NCI-H1417 treated with DMSO at 0.1 percent for 48 hours (cell line): ENCODE measurements around the gene CEACAM16.
"Not testable (repeated sequence)": the region's sequence is repeated elsewhere in the genome, so short reads cannot be mapped to it uniquely, and the experiment has no call there.

ENCODE experiments used
- DNase-seq: peaks from one replicate; lab custom pipeline; 2025; lab: John Stamatoyannopoulos, UW

The CEACAM16 gene, protein sequence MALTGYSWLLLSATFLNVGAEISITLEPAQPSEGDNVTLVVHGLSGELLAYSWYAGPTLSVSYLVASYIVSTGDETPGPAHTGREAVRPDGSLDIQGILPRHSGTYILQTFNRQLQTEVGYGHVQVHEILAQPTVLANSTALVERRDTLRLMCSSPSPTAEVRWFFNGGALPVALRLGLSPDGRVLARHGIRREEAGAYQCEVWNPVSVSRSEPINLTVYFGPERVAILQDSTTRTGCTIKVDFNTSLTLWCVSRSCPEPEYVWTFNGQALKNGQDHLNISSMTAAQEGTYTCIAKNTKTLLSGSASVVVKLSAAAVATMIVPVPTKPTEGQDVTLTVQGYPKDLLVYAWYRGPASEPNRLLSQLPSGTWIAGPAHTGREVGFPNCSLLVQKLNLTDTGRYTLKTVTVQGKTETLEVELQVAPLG

DNA sequence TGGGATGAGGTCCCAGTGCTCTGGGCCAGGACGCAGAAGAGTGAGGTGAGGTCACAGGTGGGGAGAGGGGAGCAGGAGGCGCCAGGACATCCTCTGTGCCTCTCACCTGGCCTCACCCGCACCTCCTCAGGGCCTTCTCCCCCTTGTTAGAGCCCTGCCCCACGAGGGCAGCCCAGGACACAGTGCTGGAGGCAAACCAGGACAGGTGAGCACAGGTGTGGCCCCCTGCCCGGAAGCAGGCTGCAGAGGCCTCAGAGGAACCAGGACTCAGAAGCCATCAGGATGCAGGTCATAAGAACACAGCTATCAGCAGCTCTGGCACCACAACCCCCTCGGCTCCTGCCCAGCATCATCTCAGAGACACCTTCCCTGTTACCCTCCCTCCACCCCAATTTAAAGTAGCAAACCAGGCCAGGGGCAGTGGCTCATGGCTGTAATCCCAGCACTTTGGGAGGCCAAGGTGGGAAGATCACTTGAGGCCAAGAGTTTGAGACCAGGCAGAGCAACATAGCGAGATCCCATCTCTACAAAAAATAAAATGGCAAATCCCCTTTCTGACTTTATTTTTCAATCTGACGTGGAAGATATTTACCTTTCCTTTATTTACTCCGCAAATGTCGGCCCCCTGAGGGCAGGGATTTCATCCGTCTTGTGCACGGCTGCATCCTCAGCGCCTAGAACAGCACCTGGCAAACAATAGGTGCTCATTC, at the start of gene CEACAM16:
Gene CEACAM16 (plus strand): TSS at position 660 of the 710 bp plus-strand sequence. CDS start 2,306 bp downstream, outside the sequence.
- DNase-seq, result no peak

DNA sequence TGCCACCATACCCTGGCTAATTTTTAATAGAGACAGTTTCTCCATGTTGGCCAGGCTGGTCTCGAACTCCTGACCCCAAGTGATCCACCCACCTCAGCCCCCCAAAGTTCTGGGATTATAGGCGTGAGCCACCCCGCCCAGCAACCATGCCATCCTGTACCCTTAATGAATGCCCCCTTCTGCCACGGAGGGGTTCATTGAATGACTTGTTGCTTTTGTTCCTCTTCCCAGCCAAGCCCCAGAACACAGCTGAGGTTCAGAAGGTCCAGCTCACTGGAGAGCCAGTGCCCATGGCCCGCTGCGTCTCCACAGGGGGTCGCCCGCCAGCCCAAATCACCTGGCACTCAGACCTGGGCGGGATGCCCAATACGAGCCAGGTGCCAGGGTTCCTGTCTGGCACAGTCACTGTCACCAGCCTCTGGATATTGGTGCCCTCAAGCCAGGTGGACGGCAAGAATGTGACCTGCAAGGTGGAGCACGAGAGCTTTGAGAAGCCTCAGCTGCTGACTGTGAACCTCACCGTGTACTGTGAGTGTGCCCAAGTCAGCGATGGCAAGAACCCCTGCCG, 49.3 kb upstream of the CEACAM16 start:
- DNase-seq, result no peak

- no peak for DNase-seq
Measured at GRCh38 chr19:44653343-44653742, 45.6 kb upstream of the CEACAM16 start.

DNA sequence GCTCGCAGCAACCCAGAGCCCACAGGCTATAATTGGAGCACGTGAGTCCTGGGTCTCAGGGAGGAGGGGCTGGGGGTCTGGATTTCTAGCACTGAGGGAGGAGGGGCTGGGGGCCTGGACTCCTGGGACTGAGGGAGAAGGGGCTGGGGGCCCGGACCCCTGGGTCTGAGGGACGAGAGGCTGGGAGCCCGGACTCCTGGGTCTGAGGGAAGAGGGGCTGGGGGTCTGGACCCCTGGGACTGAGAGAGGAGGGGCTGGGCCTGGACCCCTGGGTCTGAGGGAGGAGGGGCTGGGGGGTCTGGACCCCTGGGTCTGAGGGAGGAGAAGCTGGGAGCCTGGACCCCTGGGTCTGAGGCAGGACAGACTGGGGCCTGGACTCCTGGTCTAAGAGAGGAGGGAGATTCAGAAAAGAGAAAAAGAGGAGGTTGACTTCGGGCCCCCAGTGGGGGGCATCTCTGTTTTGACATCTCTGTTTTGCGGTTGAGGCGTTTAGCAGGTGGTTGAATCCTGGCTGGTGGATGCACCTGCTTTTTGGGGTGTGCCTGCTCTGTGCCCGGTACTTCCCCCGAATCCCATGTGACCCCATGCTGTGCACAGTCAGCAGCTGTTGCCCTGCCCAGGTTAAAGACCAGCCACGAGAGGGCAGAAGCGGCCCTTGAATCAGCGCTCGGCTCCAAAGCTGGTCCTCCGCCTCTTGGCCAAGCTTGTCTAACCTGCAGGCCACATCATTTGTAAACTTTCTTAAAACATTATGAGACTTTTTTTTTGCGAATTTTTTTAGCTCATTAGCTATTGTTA, 44.8 kb upstream of the CEACAM16 start:
- DNase-seq, result no peak

GRCh38 chr19:44657211-44657921, 41.6 kb upstream of the CEACAM16 start:
- DNase-seq, result no peak

- DNase-seq, result no peak
Measured at GRCh38 chr19:44658069-44658733, 40.8 kb upstream of the CEACAM16 start.

DNA sequence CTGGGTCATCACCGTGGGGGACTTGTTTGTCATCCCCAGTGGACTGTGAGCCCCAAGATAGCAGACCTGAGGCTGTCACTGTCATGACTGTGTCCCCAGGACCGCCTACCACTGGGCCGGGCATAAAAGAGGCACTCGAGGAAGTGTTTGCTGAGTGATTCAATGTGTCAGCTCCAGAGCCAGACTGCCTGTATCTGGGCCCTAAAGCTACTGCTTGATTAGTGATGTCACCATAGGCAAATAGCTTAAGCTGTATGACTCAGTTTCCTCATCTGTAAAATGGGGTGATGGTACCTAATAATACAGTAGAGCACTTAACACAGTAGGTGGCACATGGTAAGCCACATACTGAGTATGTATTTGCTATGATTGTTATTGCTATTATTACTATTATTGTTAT, 38.9 kb upstream of the CEACAM16 start:
- DNase-seq, result no peak

GRCh38 chr19:44661205-44661604, 37.7 kb upstream of the CEACAM16 start:
- DNase-seq, result no peak

- DNase-seq, result no peak
Measured at GRCh38 chr19:44661904-44662303, 37.0 kb upstream of the CEACAM16 start.

- DNase-seq, result no peak
Measured at GRCh38 chr19:44662691-44663385, 36.1 kb upstream of the CEACAM16 start.

DNA sequence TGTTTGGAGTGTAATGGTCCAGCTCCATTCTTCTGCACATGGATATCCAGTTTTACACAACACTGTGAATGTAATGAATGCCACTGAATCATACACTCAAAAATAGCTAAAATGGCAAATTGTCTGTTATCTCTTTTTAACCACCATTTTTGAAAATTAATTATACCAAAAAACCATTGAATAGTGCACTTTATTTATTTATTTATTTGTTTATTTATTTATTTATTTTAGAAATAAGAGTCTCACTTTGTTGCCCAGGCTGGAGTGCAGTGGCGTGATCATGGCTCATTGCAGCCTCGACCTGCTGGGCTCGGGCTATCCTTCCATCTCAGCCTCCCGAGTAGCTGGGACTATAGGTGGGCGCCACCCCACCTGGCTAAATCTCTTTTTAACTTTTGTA, 35.0 kb upstream of the CEACAM16 start:
- DNase-seq, result no peak

GRCh38 chr19:44664976-44665375, 34.0 kb upstream of the CEACAM16 start:
- DNase-seq, result no peak

GRCh38 chr19:44666852-44667556, 31.9 kb upstream of the CEACAM16 start:
- DNase-seq, result no peak

GRCh38 chr19:44668985-44669764, 29.8 kb upstream of the CEACAM16 start:
- no peak for DNase-seq

DNA sequence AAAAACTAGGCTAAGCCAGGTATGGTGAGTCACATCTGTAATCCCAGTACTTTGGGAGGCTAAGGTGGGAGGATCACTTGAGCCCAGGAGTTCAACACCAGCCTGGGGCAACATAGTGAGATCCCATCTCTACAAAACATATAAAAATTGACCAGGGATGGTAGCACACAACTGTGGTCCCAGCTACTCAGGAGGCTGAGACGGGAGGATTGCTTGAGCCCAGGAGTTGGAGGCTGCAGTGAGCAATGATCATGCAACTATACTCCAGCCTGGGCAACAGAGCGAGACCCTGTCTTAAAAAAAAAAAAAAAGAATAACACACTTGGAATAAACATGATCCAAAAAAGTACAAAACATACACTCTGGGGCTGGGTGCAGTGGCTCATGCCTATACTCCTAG, 28.9 kb upstream of the CEACAM16 start:
- DNase-seq, result not testable (repeated sequence)

DNA sequence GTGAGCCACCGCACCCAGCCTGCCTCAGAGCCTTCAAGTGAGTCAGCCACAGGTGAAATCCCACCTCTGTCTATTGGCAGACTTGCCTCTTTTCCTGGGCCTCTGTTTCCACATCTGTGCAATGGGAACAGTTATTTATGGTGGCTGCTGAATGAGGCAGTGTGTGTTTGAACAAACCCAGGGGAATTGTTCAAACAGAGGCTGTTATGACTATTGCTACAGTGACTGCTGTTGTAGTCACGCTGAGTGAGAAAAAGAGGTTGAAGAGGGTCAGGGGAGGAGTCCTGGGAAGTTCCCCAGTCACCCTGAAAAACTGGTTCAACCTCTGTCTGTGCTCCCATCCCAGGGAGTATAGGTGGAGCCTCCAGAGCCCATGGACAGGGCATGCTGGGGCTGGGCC, 27.6 kb upstream of the CEACAM16 start, which contains the start of gene CEACAM19:
Gene CEACAM19 (plus strand): TSS at position 83 of the 400 bp plus-strand sequence. CDS start 450 bp downstream, outside the sequence.
- DNase-seq, result no peak

DNA sequence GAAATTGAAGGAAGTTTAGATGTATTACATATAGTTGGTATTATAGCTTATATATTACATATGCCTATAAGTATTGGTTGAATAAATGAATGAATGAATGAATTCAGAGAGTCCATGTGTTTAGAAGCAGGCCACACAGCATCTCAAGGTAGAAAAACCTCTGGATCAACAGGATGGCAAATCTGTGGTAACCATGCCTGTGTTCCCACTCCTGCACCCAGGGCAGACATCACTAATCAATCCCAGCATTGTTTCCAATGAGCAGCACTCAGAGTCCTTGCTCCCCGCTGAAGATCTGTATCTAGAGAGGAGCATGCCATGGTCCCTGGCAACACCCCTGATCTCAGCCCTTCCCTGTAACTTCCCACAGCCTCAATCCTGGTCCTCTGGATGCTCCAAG, 26.7 kb upstream of the CEACAM16 start:
- DNase-seq, result no peak

DNA sequence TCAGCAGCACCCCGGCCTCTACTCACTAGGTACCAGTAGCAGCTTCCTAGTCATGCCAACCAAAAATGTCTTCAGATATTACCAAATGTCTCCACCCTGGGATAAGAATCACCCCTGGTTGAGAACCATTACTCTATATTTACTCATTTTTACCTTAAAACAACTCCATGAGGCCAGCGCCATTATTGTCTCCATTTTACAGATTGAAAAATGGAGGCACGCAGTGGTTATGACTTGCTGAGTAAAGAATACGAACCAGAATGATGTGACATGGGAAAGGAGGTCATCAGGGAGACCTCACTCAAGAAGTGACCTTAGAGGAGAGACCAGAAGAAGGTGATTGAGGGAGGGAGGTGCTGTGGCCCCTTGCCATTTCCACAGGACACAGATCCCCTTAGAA, 25.4 kb upstream of the CEACAM16 start:
- DNase-seq, result no peak

DNA sequence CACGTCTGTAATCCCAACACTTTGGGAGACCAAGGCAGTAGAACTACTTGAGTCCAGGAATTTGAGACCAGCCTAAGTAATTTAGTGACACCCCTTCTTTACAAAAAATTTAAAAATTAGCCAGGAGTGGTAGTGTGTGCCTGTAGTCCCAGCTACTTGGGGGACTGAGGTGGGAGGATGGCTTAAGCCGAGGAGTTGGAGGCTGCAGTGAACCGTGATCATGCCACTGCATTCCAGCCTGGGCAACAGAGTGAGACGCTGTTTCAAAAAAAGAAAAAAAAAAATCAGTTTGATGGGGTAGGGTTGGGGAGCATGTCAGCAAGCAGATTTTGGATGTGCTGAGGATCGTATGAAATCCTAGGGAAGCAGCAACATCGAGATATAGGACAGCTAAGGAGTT, 23.4 kb upstream of the CEACAM16 start:
- no peak for DNase-seq
